Activated CD8-positive, alpha-beta T cell treated with anti-CD3 and anti-CD28 coated beads for 36 hours (primary cell): ENCODE results near the gene USP40. TPM values are rescaled to one million over a fixed set of nuclear protein-coding genes. Genes with fewer than 3 reads are reported as not detected.

Experiments used
- ATAC-seq: fragments of 200-7000 bp; cut with Tn5 transposase; one replicate; pipeline ENCODE4 v1.10.0; 2021; ENCODE audit warnings: mild to moderate bottlenecking, moderate library complexity
- CTCF ChIA-PET: fragments of 350-600 bp; sonication (Branson Sonifier 250); formaldehyde crosslinking; loops from one replicate; lab custom pipeline; 2021; ENCODE audit warnings: antibody characterized with exemption; lab: Charles Lee
- POLR2A ChIA-PET: fragments of 350-600 bp; sonication (Branson Sonifier 250); formaldehyde crosslinking; loops from one replicate; lab custom pipeline; 2021; ENCODE audit warnings: antibody characterized with exemption; lab: Charles Lee
- DNase-seq: peaks from one replicate; pipeline ENCODE4 v3.0.0-alpha.2; 2020
- H3K27ac Mint-ChIP-seq: one replicate; pipeline ENCODE4 v1.8.0; 2021; ENCODE audit warnings: mild to moderate bottlenecking, mixed read lengths
- H3K27me3 Mint-ChIP-seq: one replicate; pipeline ENCODE4 v1.8.0; 2021; ENCODE audit warnings: mixed read lengths
- H3K36me3 Mint-ChIP-seq: one replicate; pipeline ENCODE4 v1.8.0; 2021; ENCODE audit warnings: low read depth, mixed read lengths
- H3K4me1 Mint-ChIP-seq: one replicate; pipeline ENCODE4 v1.8.0; 2021; ENCODE audit warnings: low read depth, mixed read lengths
- H3K4me3 Mint-ChIP-seq: one replicate; pipeline ENCODE4 v1.8.0; 2021; ENCODE audit warnings: mild to moderate bottlenecking, moderate library complexity, mixed read lengths
- H3K9me3 Mint-ChIP-seq: one replicate; pipeline ENCODE4 v1.8.0; 2021; ENCODE audit warnings: mixed read lengths
- intact Hi-C: fragments of 100-400 bp; cut with micrococcal nuclease; formaldehyde crosslinking; loops from one replicate; pipeline ENCODE4 v1.10.0; 2022
- total RNA-seq, 2 experiments: library from RNA; stranded (reverse); gene quantifications; one replicate each; pipeline ENCODE4 v1.2.3, GENCODE V29; 2021
- TF ChIP-seq, protein P1 (sequence below): fragments of 200-600 bp; IDR thresholded peaks from one replicate; pipeline ENCODE4 v1.8.0; 2022; ENCODE audit warnings: antibody characterized with exemption, mild to moderate bottlenecking

Gene USP40
- total RNA-seq, 2 experiments from 2014 or later: 14.0 to 15.8 TPM

DNA sequence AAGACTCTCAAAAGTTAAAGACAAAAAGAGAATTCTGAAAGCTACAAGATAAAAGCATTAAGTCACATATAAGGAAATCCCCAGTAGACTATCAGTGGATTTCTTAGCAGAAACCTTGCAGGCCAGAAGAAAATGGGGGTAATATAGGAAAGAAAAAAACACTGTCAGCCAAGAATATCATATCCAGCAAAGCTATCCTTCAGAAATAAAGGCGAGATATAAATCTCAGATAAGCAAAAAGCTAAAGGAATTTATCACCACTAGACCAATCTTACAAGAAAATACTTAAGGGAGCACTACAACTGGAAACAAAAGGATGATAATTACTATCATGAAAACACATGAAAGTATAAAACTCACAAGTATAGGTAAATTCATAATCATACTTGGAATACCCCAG, 63.1 kb downstream of the USP40 start:
- DNase-seq (no peak), ATAC-seq (no peak)
- H3K9me3 Mint-ChIP-seq: peaks cover 17% of the 10 kb centered on the region
- ChIA-PET CTCF (no interaction called here), POLR2A (no interaction called here)
- intact Hi-C loops: no loop called here
- H3K27me3 Mint-ChIP-seq: no peaks in the 10 kb centered on the region
- no peak overlapping the region for H3K4me3 Mint-ChIP-seq
- no peak overlapping the region for H3K27ac Mint-ChIP-seq
- TF ChIP-seq, protein P1, sequence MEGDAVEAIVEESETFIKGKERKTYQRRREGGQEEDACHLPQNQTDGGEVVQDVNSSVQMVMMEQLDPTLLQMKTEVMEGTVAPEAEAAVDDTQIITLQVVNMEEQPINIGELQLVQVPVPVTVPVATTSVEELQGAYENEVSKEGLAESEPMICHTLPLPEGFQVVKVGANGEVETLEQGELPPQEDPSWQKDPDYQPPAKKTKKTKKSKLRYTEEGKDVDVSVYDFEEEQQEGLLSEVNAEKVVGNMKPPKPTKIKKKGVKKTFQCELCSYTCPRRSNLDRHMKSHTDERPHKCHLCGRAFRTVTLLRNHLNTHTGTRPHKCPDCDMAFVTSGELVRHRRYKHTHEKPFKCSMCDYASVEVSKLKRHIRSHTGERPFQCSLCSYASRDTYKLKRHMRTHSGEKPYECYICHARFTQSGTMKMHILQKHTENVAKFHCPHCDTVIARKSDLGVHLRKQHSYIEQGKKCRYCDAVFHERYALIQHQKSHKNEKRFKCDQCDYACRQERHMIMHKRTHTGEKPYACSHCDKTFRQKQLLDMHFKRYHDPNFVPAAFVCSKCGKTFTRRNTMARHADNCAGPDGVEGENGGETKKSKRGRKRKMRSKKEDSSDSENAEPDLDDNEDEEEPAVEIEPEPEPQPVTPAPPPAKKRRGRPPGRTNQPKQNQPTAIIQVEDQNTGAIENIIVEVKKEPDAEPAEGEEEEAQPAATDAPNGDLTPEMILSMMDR: no peak
- H3K36me3 Mint-ChIP-seq: peaks cover 48% of the 10 kb centered on the region
- peaks cover 11% of the 10 kb centered on the region for H3K4me1 Mint-ChIP-seq

DNA sequence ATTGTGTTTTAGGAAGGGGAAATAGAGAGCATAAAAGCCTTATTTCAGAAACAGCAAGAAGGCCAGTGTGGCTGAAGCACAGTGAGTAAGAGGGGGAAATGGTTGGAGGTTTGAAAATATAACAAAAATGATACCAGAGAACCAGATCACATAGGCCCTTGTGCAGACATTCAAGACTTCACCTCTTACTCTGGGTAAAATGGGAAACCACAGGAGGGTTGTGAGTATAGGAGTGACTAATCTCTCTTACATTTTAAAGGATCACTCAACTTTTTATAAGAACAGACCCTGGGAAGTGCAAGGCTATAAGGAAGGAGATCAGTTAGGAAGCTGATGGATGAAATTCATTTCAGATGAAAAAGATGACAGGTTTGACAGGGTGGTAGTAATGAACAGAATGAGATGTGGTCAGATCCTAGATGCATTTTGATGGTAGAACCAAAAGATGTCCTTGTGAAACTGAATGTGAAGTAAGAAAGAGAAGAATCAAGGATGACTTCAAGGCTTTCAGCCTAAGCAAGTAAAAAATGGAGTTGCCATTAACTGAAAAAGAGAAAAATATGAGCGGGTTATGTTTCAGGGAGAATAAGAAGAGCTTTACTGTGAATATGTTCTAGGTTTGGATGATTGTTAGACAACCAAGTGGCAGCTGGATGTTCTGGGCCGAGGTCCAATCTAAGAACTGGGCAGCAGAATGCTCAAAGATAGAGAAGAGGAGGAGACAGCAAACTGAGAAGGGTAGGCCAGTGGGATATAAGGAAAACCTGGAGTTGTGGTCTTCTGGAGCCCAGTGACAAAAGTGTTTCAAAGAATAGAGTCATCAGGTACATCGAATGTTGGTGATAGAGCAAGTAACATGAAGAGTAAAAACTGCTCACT, 65.1 kb downstream of the USP40 start:
- H3K4me3 Mint-ChIP-seq: no peak overlapping the region
- peaks cover 45% of the 10 kb centered on the region for H3K36me3 Mint-ChIP-seq
- peak; percentile 82 for ATAC-seq
- H3K27ac Mint-ChIP-seq: no peak overlapping the region
- ChIA-PET CTCF (interaction anchor here (1.9 kb wide), 1 partner anchor 10 kb away, joined by 5 read pairs; no protein-coding TSS in a partner anchor), POLR2A (interaction anchor here (0.9 to 1.3 kb wide), 3 partner anchors 12 to 32 kb away, joined by 3 read pairs; no protein-coding TSS in a partner anchor)
- H3K9me3 Mint-ChIP-seq: peaks cover 17% of the 10 kb centered on the region
- intact Hi-C loops: no loop called here
- no peaks in the 10 kb centered on the region for H3K27me3 Mint-ChIP-seq
- H3K4me1 Mint-ChIP-seq: peaks cover 14% of the 10 kb centered on the region
- DNase-seq: no peak
- TF ChIP-seq, protein P1: no peak

DNA sequence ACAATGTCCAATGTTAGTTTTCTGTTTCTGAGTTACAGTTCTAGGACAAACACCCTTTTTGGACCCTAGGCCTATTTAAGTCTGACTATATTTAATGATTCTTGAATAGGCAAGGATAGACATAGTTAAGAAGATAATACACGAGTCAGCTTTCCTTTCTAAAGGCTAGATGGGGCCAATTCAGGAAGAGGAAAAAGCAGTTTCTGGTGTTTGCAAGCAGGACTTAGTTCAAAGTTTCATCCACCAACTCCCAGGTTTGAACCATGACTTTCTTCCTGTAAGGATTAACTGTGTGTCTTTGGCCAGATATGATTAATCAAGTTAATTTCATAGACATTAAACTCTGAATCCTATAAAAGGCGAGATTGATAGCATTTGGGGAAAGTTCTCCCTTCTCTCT, 66.7 kb downstream of the USP40 start:
- H3K9me3 Mint-ChIP-seq: peaks cover 17% of the 10 kb centered on the region
- TF ChIP-seq, protein P1: no peak
- peaks cover 14% of the 10 kb centered on the region for H3K4me1 Mint-ChIP-seq
- ATAC-seq: no peak
- ChIA-PET CTCF (no interaction called here), POLR2A (interaction anchor here (1.0 kb wide), 1 partner anchor 14 kb away, joined by 3 read pairs; no protein-coding TSS in a partner anchor)
- H3K36me3 Mint-ChIP-seq: peaks cover 35% of the 10 kb centered on the region
- intact Hi-C loops: no loop called here
- H3K27ac Mint-ChIP-seq: no peak overlapping the region
- DNase-seq: no peak
- H3K27me3 Mint-ChIP-seq: no peaks in the 10 kb centered on the region
- no peak overlapping the region for H3K4me3 Mint-ChIP-seq

DNA sequence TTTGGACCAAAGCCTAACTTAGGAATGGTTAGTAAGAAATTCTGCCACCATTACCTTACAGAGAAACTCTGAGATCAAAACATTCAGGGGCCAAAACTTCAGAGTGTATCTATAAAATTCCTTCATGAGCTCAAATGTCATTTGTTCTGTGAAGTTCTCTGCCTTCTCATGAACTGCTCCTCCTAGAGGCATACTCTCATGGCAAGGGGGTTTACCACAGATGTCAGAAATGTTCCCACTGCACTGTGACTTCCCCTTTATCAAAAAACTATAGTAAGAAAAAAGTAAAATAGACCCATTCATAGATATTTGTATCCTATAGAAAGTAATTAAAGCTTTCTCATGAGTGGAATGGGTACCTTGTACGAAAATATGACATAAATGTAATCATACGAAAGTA, 68.5 kb downstream of the USP40 start:
- ATAC-seq (no peak), DNase-seq (no peak)
- intact Hi-C loops: no loop called here
- ChIA-PET POLR2A (interaction anchor here (1.6 kb wide), 1 partner anchor 10 kb away, joined by 4 read pairs; no protein-coding TSS in a partner anchor), CTCF (interaction anchor here (0.9 to 1.1 kb wide), 2 partner anchors 132 to 214 kb away, joined by 3 read pairs; no protein-coding TSS in a partner anchor)
- H3K4me1 Mint-ChIP-seq: peaks cover 7% of the 10 kb centered on the region
- peaks cover 19% of the 10 kb centered on the region for H3K36me3 Mint-ChIP-seq
- no peaks in the 10 kb centered on the region for H3K27me3 Mint-ChIP-seq
- TF ChIP-seq, protein P1: no peak
- no peak overlapping the region for H3K27ac Mint-ChIP-seq
- no peak overlapping the region for H3K4me3 Mint-ChIP-seq
- H3K9me3 Mint-ChIP-seq: peaks cover 7% of the 10 kb centered on the region

DNA sequence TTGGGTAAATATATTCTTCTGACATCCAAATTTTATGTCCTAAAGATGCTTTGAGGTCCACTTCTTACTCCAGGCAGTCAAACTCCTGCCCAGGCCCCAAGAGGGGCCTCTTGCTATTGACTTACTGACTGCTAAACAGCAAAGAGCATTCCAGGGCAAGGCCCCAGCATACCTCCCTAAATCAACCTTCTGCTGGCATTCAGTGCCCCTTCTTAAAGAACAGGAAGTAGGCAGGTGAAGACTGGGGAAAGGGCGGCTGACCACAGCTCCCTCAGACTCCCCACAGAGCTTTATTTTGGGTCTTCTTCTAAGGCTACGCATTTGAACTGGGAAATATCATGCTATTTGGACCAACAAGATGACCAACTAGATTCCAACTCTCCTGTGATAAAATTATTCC, 68.9 kb downstream of the USP40 start:
- no peak for DNase-seq
- no peak overlapping the region for H3K27ac Mint-ChIP-seq
- no peak for ATAC-seq
- H3K9me3 Mint-ChIP-seq: peaks cover 2% of the 10 kb centered on the region
- TF ChIP-seq, protein P1: no peak
- intact Hi-C loops: no loop called here
- no peaks in the 10 kb centered on the region for H3K27me3 Mint-ChIP-seq
- H3K36me3 Mint-ChIP-seq: peaks cover 15% of the 10 kb centered on the region
- POLR2A ChIA-PET: interaction anchor here (1.6 kb wide), 1 partner anchor 9 kb away, joined by 4 read pairs; no protein-coding TSS in a partner anchor
- CTCF ChIA-PET: interaction anchor here (0.9 to 1.1 kb wide), 2 partner anchors 53 to 132 kb away, joined by 3 read pairs; no protein-coding TSS in a partner anchor
- peaks cover 7% of the 10 kb centered on the region for H3K4me1 Mint-ChIP-seq
- H3K4me3 Mint-ChIP-seq: no peak overlapping the region
